Testis (tissue), 2 donors: ENCODE data around the gene LSP1.

Experiments
- CTCF ChIP-seq, 3 experiments: fragments of 450-650 bp in 2 of 3; fragments of 200-600 bp in 1 of 3; sonication (generic) in 1 of 3; IDR thresholded peaks; one replicate each; pipeline ENCODE4 v1.5.1; 2016 to 2019; ENCODE audit warnings: antibody characterized with exemption in 3 of 3, mild to moderate bottlenecking in 2 of 3, moderate library complexity in 1 of 3
- POLR2A ChIP-seq: fragments of 450-650 bp; IDR thresholded peaks from one replicate; pipeline ENCODE4 v1.6.1; 2017; ENCODE audit warnings: antibody characterized with exemption, mild to moderate bottlenecking, moderate library complexity

- TF ChIP-seq POLR2A, result no peak
- no peak for TF ChIP-seq CTCF (IDR thresholded peaks at IDR 0.05)
These were observed 14.3 kb upstream of the LSP1 start, which contains the start of gene TNNI2 for GRCh38 chr11:1838426-1839144.
